LNCAP (cell line): ENCODE results near the gene TUBG1.

Experiments used
- TF ChIP-seq, protein P1 (sequence below): fragments of 450-650 bp; IDR thresholded peaks from 2 replicates; pipeline ENCODE4 v1.5.1; 2017; ENCODE audit warnings: mild to moderate bottlenecking

Gene TUBG1

DNA sequence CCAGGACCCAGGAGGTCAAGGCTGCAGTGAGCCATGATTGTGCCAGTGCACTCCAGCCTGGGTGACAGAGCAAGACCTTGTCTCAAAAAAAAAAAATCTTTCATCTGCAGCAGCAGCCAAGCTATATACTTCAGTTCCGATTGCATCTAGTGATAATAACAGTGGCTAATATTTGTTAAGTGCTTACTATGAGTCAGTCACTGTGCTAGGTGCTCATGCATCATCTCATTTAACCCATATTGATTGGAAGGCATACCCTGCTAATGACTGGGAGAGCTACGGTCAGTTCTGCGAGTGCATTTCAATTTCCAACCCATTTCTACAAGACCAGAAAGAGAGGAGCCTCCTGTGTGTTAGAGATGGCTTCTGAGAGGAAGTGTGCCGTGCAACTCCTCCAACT lies 41.9 kb downstream of the TUBG1 start:
- TF ChIP-seq, protein P1, sequence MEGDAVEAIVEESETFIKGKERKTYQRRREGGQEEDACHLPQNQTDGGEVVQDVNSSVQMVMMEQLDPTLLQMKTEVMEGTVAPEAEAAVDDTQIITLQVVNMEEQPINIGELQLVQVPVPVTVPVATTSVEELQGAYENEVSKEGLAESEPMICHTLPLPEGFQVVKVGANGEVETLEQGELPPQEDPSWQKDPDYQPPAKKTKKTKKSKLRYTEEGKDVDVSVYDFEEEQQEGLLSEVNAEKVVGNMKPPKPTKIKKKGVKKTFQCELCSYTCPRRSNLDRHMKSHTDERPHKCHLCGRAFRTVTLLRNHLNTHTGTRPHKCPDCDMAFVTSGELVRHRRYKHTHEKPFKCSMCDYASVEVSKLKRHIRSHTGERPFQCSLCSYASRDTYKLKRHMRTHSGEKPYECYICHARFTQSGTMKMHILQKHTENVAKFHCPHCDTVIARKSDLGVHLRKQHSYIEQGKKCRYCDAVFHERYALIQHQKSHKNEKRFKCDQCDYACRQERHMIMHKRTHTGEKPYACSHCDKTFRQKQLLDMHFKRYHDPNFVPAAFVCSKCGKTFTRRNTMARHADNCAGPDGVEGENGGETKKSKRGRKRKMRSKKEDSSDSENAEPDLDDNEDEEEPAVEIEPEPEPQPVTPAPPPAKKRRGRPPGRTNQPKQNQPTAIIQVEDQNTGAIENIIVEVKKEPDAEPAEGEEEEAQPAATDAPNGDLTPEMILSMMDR = no peak

- TF ChIP-seq, protein P1 = no peak
Observed at GRCh38 chr17:42653179-42654124, 44.0 kb downstream of the TUBG1 start.

- TF ChIP-seq, protein P1 = no peak
Observed at GRCh38 chr17:42655528-42655927, 46.0 kb downstream of the TUBG1 start.

DNA sequence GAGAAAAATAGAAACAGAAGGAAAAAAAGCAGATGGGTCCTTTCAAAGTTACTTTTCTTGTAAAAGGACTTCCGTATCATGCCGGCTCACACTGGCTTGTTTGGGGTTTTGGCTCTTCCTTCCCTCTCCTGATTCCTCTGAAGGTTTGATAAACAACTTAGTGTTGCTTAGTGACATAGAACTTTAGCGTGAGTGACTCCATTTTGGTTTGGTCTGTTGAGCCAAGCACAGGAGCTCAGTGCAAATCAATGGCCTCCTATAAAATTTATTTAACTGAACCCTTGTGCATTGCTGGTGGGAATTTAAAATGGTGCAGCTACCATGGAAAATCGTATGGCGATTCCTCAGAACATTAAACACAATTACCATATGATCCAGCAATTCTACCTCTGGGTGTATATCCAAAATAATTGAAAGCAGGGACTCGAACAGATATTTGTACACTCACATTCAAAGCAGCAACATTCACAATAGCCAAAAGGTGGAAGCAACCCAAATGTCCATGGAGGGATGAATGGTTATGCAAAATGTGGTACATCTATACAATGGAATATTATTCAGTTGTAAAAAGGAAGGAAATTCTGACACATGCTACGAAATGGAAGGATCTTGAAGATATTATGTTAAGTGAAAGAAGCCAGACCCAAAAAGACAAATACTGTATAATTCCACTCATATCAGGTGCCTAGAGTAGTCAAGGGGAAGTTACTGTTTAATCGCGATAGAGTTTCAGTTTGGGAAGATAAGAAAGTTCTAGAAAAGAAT lies 48.5 kb downstream of the TUBG1 start:
- TF ChIP-seq, protein P1 = no peak

GRCh38 chr17:42659079-42659931 lies 49.8 kb downstream of the TUBG1 start, which contains the start of gene TUBG2:
Gene TUBG2, plus strand, starts transcription at chr17:42659284. Its CDS starts 220 bp downstream, at chr17:42659504.
- TF ChIP-seq, protein P1 = no peak

- TF ChIP-seq, protein P1 = no peak
Observed at GRCh38 chr17:42660692-42661345, 51.3 kb downstream of the TUBG1 start.
